GM19372 (cell line): ENCODE measurements around the gene SLC10A2.

ENCODE experiments used
- ATAC-seq: cut with Tn5 transposase; IDR thresholded peaks from one replicate; pipeline ENCODE4 v1.9.1; 2021; ENCODE audit warnings: mild to moderate bottlenecking, low read depth, moderate library complexity; ENCODE audit not compliant: unreplicated experiment

Gene SLC10A2

GRCh38 chr13:103055166-103055565, 11.1 kb downstream of the SLC10A2 start:
- no peak for ATAC-seq

GRCh38 chr13:103046676-103047075, 19.5 kb downstream of the SLC10A2 start:
- ATAC-seq, result no peak

GRCh38 chr13:103044056-103044455, 22.2 kb downstream of the SLC10A2 start:
- no peak for ATAC-seq

GRCh38 chr13:103040006-103040405, 26.2 kb downstream of the SLC10A2 start:
- no peak for ATAC-seq

GRCh38 chr13:103039183-103039582, 27.0 kb downstream of the SLC10A2 start:
- ATAC-seq, result no peak

- ATAC-seq, result no peak
Measured at GRCh38 chr13:103036268-103036667, 29.9 kb downstream of the SLC10A2 start.

- ATAC-seq, result no peak
Measured at GRCh38 chr13:103033999-103034398, 32.2 kb downstream of the SLC10A2 start.

GRCh38 chr13:103031332-103031873, 34.8 kb downstream of the SLC10A2 start:
- ATAC-seq, result peak; percentile 76

GRCh38 chr13:103030776-103031175, 35.4 kb downstream of the SLC10A2 start:
- peak; percentile 4 for ATAC-seq

GRCh38 chr13:103029798-103030197, 36.4 kb downstream of the SLC10A2 start:
- ATAC-seq, result no peak

- no peak for ATAC-seq
Measured at GRCh38 chr13:103022336-103022735, 43.9 kb downstream of the SLC10A2 start.

- no peak for ATAC-seq
Measured at GRCh38 chr13:103018556-103018955, 47.7 kb downstream of the SLC10A2 start.

GRCh38 chr13:103012646-103013045, 53.6 kb downstream of the SLC10A2 start:
- no peak for ATAC-seq

GRCh38 chr13:103009051-103009840, 57.0 kb downstream of the SLC10A2 start:
- no peak for ATAC-seq

GRCh38 chr13:103007427-103007762, 58.8 kb downstream of the SLC10A2 start:
- ATAC-seq, result peak; percentile 33

- peak; percentile 84 for ATAC-seq
Measured at GRCh38 chr13:103006641-103007426, 59.4 kb downstream of the SLC10A2 start.

GRCh38 chr13:103004661-103005345, 61.4 kb downstream of the SLC10A2 start:
- ATAC-seq, result no peak

GRCh38 chr13:103003631-103004030, 62.6 kb downstream of the SLC10A2 start:
- ATAC-seq, result no peak

GRCh38 chr13:103002279-103002678, 63.9 kb downstream of the SLC10A2 start:
- ATAC-seq, result no peak

GRCh38 chr13:103000157-103000556, 66.1 kb downstream of the SLC10A2 start:
- ATAC-seq, result no peak

- peak; percentile 53 for ATAC-seq
Measured at GRCh38 chr13:102999499-102999898, 66.7 kb downstream of the SLC10A2 start.
